AG08396 (cell line): ENCODE measurements around the gene PGM2.
A peak's percentile ranks its signal among the peaks of the same experiment; 100 is the strongest.
"Not testable (repeated sequence)": the region's sequence is repeated elsewhere in the genome, so short reads cannot be mapped to it uniquely, and the experiment has no call there.

Experiments used
- DNase-seq: peaks from one replicate; pipeline ENCODE4 v3.0.0; 2012; ENCODE audit warnings: low spot score, mixed read lengths

The PGM2 gene

DNA sequence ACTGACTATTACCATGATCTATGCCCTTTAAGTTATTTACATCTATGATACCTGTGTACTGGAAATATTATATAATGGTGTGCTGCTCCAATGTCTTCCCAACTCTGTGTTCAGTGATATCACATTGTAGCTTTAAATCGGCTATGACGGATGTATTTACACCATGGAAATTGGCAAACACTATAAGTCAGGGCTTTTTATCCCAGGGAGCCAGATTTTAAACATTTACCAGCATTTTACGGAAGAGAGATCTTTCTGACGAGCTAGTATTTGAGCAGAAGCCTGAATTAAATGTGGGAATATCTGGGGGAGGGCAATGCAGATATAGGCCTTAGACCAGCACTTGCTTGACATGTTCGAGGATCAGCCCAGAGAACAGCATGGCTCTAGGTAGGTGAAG is 7.7 kb upstream of the PGM2 start:
- DNase-seq, result no peak

DNA sequence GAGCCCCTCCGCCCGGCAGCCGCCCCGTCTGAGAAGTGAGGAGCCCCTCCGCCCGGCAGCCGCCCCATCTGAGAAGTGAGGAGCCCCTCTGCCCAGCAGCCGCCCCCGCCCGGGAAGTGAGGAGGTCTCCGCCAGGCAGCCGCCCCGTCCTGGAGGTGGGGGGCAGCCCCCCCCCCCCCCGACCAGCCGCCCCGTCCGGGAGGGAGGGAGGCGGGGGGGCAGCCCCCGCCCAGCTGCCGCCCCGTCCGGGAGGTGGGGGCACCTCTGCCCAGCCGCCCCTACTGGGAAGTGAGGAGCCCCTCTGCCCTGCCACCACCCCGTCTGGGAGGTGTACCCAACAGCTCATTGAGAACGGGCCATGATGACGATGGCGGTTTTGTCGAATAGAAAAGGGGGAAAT is 6.0 kb upstream of the PGM2 start:
- DNase-seq, result not testable (repeated sequence)

DNA sequence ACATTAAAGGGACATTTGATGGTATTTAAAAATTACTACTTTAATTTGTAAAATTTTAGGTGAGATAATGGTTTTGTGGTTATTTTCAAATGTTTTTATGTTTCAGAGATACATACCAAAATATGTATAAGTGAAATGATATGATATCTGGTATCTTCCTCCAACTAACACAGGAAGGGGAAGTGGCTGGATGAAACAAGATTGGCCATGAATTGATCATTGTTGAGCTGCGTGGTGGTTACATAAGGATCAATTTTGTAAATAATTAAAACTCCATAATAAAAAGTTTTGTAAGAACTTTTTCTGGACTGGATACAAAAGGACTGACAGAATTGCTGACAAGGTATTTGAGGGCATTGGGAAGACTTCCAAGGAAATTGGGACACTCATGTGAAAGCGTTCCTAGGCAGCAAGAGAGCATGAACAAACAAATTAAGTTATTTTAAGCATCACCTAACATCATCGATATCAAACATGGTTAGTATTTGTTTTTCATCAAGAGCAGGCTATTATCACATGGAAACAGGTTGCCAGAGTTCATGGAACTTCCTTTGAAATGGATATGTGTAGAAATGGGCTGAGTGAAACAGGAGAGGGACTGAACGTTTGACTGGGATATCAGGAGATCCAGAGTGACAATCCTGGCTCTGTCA is 4.4 kb upstream of the PGM2 start:
- no peak for DNase-seq

DNA sequence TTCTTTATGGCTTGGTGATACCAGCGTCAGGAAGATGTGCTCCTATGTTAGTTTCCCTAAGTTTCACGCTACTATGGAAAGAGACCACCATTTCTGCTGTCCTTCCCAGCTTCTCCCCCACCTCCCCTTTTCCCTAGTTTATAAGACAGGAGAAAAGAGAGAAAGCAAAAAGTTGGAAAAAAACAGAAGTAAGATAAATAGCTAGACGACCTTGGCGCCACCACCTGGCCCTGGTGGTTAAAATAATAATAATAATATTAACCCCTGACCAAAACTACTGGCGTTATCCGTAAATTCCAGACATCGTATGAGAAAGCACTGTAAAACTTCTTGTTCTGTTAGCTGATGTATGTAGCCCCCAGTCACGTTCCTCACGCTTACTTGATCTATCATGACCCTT is 985 bp upstream of the PGM2 start:
- not testable (repeated sequence) for DNase-seq

DNA sequence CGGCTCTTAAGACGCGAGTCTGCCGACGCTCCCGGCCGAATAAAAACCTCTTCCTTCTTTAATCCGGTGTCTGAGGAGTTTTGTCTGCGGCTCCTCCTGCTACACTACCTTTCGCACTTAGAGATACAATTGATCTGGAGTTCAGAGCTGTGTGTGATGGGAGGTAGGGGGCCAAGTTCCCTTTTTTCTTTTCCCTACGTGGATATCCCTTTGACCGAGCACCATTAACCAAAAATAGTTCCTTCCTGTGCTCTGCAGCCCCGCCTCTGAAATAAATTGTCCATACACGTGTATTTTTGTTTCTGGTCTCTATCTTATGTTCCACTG is 555 bp upstream of the PGM2 start:
- no peak for DNase-seq

DNA sequence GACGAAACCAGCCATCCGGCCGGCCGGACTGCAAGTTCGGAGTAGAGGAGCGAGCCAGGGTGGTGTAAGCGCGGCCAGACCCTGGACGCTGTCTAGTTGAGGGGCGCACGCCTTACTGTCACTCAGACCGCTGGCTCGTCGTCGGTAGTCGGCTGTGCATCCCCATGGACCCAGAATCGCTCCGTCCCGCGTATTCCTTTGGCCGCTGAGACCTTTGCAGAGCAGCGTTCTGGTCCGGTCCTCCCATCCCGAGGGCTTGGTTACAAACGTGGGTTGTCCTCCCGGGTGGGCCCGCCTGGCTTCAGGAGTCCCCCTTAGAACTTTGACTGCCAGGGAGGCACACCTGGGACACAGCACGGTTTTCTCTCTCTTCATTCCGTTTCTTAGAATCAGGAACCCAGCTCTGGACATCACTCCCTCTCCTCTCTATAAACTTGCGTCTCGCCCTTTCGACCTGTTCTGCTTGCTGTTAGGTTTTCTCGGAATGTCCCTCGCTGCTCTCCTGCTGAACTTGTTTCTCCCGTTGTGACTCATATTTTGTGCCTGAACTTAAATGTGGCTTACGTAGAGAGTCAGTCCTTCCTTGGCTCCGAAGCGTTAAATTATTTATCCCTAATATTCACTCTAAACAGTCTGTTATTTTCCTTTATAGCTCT is 672 bp downstream of the PGM2 start:
- peak; percentile 32 for DNase-seq

DNA sequence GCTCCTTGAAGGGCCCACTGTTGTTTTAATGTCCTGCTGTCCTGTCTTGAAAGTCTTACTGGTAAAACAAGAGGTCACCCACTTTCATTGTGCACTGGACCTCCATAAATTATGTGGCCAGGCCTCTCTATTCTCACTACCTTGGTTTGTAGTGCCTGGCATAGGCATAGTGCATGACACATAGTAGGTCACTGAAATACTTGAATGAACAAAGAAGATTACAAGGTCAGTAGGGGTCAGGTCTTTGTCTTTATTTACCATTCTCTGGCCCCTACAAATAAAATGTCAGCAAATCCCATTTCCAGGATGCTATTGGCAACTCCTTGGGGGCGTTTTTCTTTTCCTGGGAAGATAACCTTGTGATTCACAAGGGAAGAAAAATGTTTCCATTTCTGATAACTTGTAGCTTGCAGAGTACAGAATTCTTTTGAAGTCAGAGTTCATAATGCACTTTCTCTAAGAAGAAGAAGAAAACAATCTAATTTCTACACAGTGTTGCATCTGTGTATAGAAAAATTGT is 1.4 kb downstream of the PGM2 start:
- no peak for DNase-seq

DNA sequence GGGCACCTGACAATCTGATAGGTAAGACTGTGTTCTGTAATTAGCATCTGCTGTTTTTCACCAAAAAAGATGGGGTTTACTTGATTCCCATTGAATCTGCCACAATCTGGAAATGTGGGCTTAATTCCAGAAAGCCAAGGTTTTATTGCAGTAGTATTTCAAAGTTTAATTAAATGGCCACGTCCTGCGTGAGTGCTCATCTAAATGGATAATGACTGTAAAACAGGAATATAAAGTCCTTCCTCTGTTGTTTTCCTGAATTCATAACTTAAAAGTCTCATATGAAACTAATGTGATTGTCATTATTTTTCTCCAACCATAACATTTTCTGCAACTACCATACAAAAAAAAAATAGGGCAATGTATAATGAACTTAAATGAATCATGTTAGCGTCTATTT is 2.4 kb downstream of the PGM2 start:
- no peak for DNase-seq

DNA sequence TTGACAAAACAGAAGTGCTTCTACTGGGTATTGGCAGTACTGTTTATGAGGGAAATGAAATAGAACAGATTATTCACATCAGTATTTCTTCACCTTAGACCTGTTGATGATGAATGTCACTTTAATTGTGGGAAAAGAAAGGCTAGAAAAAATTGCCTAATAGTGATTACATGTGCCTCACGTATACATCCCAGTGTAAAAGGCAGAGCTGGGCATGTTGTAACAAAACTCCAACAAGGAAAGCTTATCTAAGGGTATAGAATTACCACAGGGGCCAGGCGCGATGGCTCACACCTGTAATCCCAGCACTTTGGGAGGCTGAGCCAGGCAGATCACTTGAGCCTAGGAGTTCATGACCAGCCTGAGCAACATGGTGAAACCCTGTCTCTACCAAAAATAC is 4.2 kb downstream of the PGM2 start:
- DNase-seq, result no peak

DNA sequence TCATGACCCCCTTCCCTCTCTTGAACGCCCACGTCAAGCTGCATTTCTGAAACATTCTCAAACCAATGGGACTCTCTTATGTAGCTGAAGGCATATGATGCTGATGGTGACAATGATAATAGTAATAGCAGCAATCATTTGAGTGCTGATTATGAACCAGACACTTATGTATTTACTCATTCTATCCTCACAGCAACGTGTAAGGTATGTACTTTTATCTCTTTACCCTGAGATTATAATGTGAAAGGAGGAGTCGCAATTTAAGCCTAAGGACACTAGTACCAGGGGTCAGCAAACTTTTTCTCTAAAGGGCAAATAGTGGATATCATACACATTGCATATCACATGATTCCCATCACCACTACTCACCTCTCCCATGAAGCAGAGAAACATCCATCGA is 8.5 kb downstream of the PGM2 start:
- no peak for DNase-seq

DNA sequence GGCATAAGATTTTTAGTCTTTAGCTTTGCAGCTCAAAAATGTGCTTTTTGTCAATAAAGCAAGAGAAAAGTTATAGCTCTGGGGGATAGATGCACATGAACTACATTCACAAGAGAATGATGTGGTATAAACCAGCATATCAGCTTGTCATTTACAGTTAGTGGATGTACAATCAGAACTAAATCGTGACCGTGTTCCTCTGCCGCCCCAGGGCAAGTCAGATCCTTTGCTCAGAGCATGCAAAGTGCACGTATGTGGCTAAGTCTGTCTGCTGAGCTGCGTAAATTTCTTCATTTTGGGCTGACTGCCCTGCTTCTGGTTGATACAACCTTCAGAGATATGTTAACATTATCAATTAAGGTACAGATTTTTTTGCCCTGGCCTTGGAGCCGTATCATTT is 9.3 kb downstream of the PGM2 start:
- no peak for DNase-seq

DNA sequence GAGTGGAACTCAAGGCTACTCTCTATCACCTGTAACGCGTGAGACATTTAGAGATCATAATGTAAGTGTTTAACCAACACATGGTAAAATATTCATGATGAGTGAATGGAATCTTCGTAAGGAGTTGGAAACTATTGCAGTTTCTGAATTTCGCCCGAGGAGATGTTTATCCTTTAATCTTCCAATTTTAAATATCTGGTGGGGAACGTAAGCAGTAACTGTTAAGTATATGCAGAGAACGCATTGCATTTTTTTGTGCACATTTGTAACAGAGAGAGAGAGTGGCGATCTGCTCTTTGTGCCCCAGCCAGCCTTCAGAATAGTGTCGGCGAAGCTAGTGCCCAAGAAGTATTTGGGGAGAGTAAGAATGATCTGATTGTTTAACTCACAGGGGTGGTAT is 9.8 kb downstream of the PGM2 start:
- no peak for DNase-seq

DNA sequence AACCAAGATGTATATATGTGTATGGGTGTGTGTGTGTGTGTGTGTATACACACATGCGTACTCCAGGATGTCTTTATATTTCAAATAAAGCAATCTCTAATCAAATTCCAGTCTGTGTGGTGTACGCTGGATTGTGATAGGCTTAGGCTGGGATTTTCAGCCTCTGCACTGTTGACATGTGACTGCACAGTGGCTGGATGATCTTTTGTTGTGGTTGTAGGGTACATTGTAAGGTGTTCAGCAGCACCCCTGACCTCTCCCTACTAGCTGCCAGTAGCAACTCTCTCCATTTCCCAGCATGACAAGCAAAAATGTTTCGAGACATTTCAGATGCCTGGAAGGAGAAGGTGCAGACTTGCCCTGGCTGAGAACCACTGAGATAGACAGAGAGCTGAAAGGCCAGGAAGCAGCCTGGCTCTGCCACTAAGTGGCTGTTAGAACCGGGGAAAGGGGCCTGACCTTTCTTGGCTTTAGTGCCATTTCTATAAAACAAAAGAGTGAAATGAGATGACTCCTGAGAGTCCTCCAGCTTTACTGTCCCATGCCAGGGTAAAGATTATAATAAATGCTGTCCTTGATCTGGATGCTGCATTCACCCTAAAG is 10.5 kb downstream of the PGM2 start:
- no peak for DNase-seq

DNA sequence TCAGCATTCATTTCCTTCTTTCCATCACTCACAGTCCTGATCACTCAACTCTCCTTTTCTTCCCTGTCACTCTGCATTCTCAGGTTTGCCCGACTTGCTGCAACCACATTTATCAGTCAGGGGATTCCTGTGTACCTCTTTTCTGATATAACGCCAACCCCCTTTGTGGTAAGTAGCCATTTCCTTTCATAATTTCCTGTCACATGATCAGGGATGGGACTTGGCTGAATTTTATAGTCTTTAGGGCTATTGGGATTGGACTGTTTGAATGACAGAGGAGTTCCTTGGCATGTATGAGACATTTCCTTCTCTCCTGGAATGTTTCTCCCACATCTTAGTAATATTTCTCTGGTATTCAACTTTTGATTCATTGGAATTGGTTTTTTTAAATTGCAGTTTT is 11.0 kb downstream of the PGM2 start:
- DNase-seq, result peak; percentile 61

DNA sequence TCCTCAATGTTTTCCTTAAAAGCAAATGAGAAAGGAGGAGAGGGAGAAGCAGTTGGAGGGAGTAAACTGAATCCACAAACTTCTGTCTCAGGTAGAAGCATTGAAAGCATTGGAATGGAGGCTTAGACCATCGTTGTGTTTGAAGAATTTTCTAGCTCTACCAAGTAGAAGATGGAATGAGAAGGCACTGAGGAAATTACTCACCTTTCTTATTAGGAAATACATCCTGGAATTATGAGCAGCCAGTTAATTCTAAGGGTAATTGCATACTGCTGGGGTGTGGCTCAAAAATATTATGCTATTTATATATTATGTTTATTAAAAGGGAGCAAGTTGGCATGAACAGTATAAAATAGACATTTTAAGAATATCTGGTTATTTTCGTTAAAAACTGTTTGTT is 12.9 kb downstream of the PGM2 start:
- no peak for DNase-seq

DNA sequence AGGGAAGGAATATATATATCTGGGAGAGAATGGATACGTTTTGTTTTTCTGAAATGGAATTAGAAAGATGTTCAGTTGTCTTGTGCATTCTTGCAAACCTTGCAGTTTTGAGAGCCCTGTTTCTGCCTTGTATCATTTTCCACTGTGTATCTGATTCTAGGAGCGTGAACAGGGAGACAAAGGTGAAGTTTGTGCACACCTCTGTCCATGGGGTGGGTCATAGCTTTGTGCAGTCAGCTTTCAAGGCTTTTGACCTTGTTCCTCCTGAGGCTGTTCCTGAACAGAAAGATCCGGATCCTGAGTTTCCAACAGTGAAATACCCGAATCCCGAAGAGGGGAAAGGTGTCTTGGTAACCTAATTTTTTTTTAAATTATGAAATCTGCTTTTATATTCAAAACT is 17.7 kb downstream of the PGM2 start:
- DNase-seq, result no peak

DNA sequence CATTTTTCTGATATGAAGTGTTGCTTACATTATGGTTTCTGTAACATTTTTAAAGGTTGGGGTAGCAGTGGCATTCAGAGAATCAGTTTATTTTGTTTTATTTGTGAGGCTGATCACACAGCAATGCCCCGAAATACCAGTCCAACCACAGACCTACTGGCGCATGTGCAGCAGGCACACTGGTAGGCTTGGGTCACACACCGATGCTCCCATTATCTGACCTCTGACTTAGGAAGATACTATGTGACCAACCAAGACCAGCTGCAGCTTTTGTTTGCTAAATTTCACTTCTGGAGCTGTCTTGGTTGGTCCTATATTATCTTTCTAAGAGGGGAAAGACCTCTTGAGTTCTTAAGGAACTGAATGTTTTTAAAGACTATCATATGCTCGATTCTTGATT is 18.7 kb downstream of the PGM2 start:
- DNase-seq, result no peak

DNA sequence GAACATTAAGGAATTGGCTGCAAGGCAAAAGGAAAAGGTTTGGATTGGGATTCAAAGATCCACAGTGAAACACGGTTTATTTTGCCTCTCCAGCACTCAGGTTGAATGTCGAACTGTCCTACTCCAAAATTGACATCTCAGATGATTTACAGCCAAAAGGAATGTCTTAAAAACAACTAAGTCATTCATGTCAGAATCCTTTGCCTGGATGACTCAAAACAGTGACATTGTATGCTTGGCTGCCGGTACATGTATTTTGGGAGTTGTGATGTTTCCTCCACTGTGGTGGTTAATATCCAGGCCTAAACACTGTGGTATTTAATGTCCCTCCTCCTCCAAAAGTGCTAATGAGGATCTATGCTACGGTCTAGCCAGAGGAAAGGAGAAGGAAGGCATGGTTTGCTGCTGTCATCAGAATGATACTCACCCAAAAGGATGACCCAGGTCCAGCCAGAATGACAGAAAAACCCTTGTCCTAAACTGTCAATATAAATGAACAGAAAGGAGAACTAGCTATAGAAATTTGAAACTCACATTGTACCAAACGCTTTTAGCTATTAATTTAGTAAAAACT is 20.9 kb downstream of the PGM2 start:
- DNase-seq, result no peak

DNA sequence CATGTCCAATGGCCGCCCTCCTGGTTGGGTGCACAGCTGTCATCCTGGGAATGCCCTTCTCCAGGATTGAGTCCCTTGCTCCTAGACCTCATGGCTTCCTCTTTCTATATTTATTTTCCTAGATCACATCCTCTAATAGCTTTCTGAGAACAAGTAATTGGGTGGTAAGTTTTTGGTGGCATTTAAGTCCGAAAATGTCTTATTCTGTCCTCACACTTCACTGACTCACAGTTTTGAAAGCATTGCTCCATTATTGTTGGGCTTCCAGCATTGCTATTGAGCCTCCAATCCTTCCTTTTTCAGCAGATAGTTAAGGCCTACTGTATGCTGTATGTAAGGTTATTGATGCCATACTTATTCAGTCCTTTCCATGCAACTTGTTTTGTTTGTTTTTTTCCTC is 25.9 kb downstream of the PGM2 start:
- no peak for DNase-seq

DNA sequence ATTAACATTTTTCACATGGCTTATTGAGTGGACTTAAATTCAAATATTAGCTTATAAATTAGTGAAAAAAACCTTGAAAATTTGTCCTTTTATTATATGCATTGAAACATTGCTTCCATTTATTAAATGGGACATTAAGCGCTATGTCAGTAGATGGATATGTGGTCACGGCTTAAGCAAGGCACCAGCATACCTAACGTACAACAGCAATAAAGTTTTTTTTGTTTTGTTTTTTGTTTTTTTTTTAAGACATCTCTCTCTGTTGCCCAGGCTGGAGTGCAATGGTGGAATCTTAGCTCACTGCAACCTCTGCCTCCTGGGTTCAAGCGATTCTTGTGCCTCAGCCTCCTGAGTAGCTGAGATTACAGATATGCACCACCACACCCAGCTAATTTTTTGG is 31.6 kb downstream of the PGM2 start:
- DNase-seq, result no peak

DNA sequence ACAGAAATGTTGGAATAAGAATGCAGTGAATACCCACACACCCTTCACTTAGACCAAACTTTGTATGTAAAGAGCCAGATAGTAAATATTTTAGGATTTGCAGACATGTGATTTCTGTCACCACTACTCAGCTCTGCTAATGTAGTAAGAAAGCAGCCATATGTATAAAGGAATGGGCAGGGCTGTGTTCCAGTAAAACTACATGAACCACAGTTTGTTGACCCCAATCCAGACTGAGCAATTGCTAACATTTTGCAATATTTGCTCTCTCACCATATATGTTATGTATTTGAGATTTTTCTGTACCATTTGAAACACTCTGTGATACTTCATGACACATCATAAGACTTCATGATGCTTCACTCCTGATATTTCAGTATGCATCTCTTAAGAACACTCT is 32.4 kb downstream of the PGM2 start:
- DNase-seq, result no peak

DNA sequence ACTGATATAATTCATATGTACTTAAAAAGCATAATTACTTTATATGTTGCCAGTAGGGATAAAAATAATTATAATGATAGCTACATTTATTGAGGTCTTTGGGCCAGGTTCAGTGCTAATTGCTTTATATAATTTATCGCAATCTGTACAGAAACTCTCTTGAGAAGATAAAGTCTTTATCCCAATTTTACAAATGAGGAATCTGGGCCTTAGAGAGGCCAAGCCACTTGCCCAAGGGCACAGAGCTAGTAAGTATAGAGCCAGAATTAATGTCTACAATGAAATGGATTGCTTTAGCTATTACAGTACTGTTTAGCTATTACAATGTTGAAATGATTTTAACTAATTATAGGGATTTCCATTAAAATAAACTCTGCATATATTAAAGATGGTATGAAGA is 33.8 kb downstream of the PGM2 start:
- DNase-seq, result no peak

DNA sequence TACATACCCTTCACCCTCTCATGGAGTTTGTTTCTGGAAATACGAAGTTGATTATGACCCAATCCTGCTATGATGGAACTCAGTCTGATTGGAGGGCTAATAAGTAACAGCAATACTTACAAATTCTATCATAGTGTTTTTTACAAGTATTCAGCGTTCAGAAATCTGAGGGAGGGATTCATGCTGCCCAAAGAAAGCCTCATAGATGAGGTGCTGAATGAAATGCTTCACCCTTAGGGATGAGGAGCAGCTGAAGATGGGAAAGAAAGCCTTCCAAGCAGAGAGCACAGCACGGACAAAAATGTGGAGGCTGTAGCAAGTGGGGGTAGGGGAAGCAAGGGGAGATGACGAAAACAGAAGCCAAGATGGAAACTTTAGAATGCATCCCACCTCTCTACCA is 36.5 kb downstream of the PGM2 start:
- no peak for DNase-seq

DNA sequence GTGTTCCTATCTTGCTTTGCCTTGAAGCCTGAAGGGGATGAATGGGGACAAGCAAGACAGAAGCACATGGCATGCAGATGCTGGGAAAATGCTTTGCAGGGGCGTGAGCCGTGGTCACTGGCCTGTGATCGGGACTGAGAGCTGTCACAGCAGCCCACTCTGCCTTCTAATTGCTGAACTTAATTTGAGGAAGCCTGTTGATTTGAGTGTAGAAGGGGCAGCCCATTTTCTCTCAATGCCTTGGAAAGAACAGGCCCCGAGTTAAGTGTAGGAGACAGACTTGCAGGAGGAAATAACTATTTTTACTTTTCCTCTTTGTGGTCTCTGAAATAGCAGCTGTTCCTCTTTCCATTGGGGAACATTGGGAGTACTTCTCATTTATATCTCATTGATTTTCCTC is 38.3 kb downstream of the PGM2 start:
- no peak for DNase-seq
